ENCODE results near the gene HEPN1.

DNA sequence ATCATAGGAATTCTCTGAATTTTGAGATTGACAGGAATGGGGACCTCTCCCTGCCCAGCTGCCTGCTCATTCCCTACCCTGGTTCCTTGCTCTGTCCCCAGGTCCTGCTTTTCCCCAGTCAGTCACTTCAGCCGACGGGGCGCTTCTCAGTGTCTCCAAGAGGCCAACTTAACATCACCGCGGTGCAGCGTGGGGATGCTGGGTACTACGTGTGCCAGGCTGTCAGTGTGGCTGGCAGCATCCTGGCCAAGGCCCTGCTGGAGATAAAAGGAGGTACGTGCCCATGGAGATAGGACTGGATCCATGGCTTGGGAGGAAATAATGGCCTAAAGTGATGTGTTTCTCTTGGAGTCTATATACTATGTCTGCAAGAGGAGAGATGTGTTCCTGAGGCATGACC is 46.8 kb upstream of the HEPN1 start:
- TF ChIP-seq, protein P1, sequence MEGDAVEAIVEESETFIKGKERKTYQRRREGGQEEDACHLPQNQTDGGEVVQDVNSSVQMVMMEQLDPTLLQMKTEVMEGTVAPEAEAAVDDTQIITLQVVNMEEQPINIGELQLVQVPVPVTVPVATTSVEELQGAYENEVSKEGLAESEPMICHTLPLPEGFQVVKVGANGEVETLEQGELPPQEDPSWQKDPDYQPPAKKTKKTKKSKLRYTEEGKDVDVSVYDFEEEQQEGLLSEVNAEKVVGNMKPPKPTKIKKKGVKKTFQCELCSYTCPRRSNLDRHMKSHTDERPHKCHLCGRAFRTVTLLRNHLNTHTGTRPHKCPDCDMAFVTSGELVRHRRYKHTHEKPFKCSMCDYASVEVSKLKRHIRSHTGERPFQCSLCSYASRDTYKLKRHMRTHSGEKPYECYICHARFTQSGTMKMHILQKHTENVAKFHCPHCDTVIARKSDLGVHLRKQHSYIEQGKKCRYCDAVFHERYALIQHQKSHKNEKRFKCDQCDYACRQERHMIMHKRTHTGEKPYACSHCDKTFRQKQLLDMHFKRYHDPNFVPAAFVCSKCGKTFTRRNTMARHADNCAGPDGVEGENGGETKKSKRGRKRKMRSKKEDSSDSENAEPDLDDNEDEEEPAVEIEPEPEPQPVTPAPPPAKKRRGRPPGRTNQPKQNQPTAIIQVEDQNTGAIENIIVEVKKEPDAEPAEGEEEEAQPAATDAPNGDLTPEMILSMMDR (IDR thresholded peaks at IDR 0.05) = no peak
- TF ChIP-seq POLR2A (IDR thresholded peaks at IDR 0.05) = no peak
